Measurements from ENCODE around the gene CXXC5. TPM values are rescaled to one million over a fixed set of nuclear protein-coding genes. Genes with fewer than 3 reads are reported as not detected.

The CXXC5 gene
- total RNA-seq, 1 donor from 2014 or later = 51.8 TPM

- H3K27me3 ChIP-seq = no peaks in the 10 kb centered on the region
- peaks cover 70% of the 10 kb centered on the region for H3K4me1 ChIP-seq
- no peak overlapping the region for H3K4me3 ChIP-seq
- H3K27ac ChIP-seq = peak overlapping the region; percentile 91
- no peaks in the 10 kb centered on the region for H3K36me3 ChIP-seq
- no peak for TF ChIP-seq CTCF (IDR thresholded peaks at IDR 0.05)
- no peak for TF ChIP-seq POLR2AphosphoS5 (IDR thresholded peaks at IDR 0.05; ENCODE audit: insufficient read depth in 1 of 2, low read depth in 1 of 2)
- no peak for TF ChIP-seq POLR2A (IDR thresholded peaks at IDR 0.05)
- H3K9me3 ChIP-seq = no peaks in the 10 kb centered on the region
- intact Hi-C loops (cut with DNase I) = loop anchor here (5.0 kb wide), 1 partner anchor 48 kb away; no protein-coding TSS in a partner anchor
- DNase-seq (ENCODE audit: extremely low spot score in 2 of 2) = no peak
Observed at GRCh38 chr5:139639619-139640380, 8.3 kb upstream of the CXXC5 start.

- Histone ChIP-seq H3K4me3 (no peak overlapping the region), H3K36me3 (no peaks in the 10 kb centered on the region), H3K27me3 (no peaks in the 10 kb centered on the region), H3K9me3 (no peaks in the 10 kb centered on the region), H3K4me1 (peaks cover 67% of the 10 kb centered on the region), H3K27ac (peak overlapping the region; percentile 65)
- DNase-seq (ENCODE audit: extremely low spot score in 2 of 2) = no peak
- no peak for TF ChIP-seq POLR2A (IDR thresholded peaks at IDR 0.05)
- TF ChIP-seq POLR2AphosphoS5 (IDR thresholded peaks at IDR 0.05; ENCODE audit: insufficient read depth in 1 of 2, low read depth in 1 of 2) = no peak
- TF ChIP-seq CTCF (IDR thresholded peaks at IDR 0.05) = no peak
- intact Hi-C loops (cut with DNase I) = no loop called here
Observed at GRCh38 chr5:139640421-139641115, 7.6 kb upstream of the CXXC5 start.

- intact Hi-C loops (cut with DNase I) = no loop called here
- Histone ChIP-seq H3K27me3 (no peaks in the 10 kb centered on the region), H3K4me3 (no peak overlapping the region), H3K36me3 (no peaks in the 10 kb centered on the region), H3K4me1 (peaks cover 60% of the 10 kb centered on the region), H3K27ac (peak overlapping the region; percentile 65), H3K9me3 (no peaks in the 10 kb centered on the region)
- DNase-seq (ENCODE audit: extremely low spot score in 2 of 2) = no peak
- TF ChIP-seq POLR2A (IDR thresholded peaks at IDR 0.05) (no peak), POLR2AphosphoS5 (IDR thresholded peaks at IDR 0.05; ENCODE audit: insufficient read depth in 1 of 2, low read depth in 1 of 2) (peak in 1 of 2 donors; percentile 16)
Observed at GRCh38 chr5:139641116-139642080, 6.8 kb upstream of the CXXC5 start.

- no peak overlapping the region for H3K4me3 ChIP-seq
Observed at GRCh38 chr5:139642213-139642612, 5.9 kb upstream of the CXXC5 start.

More at GRCh38 chr5:139642213-139642612, 5.9 kb upstream of the CXXC5 start:
- Histone ChIP-seq H3K4me1 (peaks cover 60% of the 10 kb centered on the region), H3K36me3 (no peaks in the 10 kb centered on the region), H3K27ac (peak overlapping the region; percentile 65), H3K9me3 (no peaks in the 10 kb centered on the region), H3K27me3 (no peaks in the 10 kb centered on the region)
- no peak for TF ChIP-seq POLR2AphosphoS5 (IDR thresholded peaks at IDR 0.05; ENCODE audit: insufficient read depth in 1 of 2, low read depth in 1 of 2)
- no peak for TF ChIP-seq POLR2A (IDR thresholded peaks at IDR 0.05)
- TF ChIP-seq CTCF (IDR thresholded peaks at IDR 0.05) = no peak
- intact Hi-C loops (cut with DNase I) = no loop called here
- no peak for DNase-seq (ENCODE audit: extremely low spot score in 2 of 2)
